ENCODE measurements around the gene DEFB131B. TPM values are rescaled to one million over a fixed set of nuclear protein-coding genes. Genes with fewer than 3 reads are reported as not detected.
"Not testable (repeated sequence)": the region's sequence is repeated elsewhere in the genome, so short reads cannot be mapped to it uniquely, and the experiment has no call there.

DEFB131B gene
- total RNA-seq, 1 donor from 2014 or later: not detected

- intact Hi-C loops (cut with DNase I); H3K36me3 ChIP-seq; H3K4me1 ChIP-seq; H3K27me3 ChIP-seq; H3K27ac ChIP-seq; H3K9me3 ChIP-seq; H3K4me3 ChIP-seq; DNase-seq (ENCODE audit: extremely low spot score in 2 of 2): not testable (repeated sequence)
Observed at GRCh38 chr11:71870661-71871060, 7.6 kb upstream of the DEFB131B start.

- intact Hi-C loops (cut with DNase I); DNase-seq (ENCODE audit: extremely low spot score in 2 of 2); H3K4me1 ChIP-seq; H3K9me3 ChIP-seq; H3K4me3 ChIP-seq; H3K27ac ChIP-seq; H3K27me3 ChIP-seq: not testable (repeated sequence)
- peaks cover 0 to 13% of the 10 kb centered on the region in 2 donors for H3K36me3 ChIP-seq
Observed at GRCh38 chr11:71876262-71876661, 2.0 kb upstream of the DEFB131B start.

GRCh38 chr11:71885806-71886205 lies 7.6 kb downstream of the DEFB131B start:
- H3K36me3 ChIP-seq; intact Hi-C loops (cut with DNase I); H3K4me3 ChIP-seq; DNase-seq (ENCODE audit: extremely low spot score in 2 of 2); H3K9me3 ChIP-seq; H3K27me3 ChIP-seq; H3K4me1 ChIP-seq; H3K27ac ChIP-seq: not testable (repeated sequence)

DNA sequence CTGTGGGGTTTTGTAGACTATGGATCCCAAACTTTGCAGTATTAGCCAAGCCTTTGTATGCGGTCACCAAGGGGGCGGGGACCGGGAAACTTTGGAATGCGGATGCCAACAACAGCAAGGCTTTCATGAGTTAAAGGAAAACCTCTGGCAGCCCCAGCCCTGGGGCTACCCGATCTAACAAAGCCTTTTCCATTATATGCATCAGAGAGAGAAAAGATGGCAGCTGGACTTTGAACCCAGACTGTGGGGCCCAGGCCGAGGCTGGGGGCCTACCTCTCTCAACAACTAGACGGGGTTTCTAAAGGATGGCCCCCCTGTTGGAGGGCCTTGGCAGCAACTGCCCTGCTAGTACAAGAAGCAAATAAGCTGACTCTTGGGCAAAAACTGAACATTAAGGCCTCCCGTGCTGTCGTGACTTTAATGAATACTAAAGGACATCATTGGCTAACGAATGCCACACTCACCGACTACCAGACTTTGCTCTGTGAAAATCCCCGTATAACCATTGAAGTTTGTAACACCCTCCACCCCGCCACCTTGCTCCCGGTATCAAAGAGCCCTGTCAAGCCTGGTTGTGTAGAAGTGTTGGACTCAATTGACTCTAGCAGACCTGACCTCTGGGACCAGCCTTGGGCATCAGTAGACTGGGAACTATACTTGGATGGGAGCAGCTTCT lies 10.2 kb downstream of the DEFB131B start:
- H3K27me3 ChIP-seq; H3K9me3 ChIP-seq; H3K4me3 ChIP-seq; intact Hi-C loops (cut with DNase I); H3K36me3 ChIP-seq; H3K4me1 ChIP-seq; DNase-seq (ENCODE audit: extremely low spot score in 2 of 2); H3K27ac ChIP-seq: not testable (repeated sequence)

- H3K4me3 ChIP-seq; H3K36me3 ChIP-seq; H3K27ac ChIP-seq; intact Hi-C loops (cut with DNase I); DNase-seq (ENCODE audit: extremely low spot score in 2 of 2); H3K4me1 ChIP-seq; H3K9me3 ChIP-seq; H3K27me3 ChIP-seq: not testable (repeated sequence)
Observed at GRCh38 chr11:71889181-71889872, 11.1 kb downstream of the DEFB131B start.

DNA sequence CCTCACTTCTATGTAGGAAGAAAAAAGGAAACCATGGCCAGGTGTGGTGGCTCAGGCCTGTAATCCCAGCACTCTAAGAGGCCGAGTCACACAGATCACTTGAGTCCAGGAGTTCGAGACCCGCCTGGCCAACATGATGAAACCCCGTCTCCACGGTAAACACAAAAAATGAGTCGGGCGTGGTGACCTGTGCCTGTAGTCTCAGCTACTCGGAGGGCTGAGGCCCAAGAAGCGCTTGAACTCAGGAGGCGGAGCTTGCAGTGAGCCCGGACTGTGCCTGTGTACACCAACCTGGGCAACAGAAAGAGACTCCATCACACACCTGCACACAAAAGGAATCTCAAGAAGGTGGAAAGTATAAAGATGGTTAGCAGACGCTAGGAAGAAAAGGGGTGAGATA lies 17.7 kb downstream of the DEFB131B start:
- no peak overlapping the region for H3K27ac ChIP-seq
- no peaks in the 10 kb centered on the region for H3K4me1 ChIP-seq
- TF ChIP-seq POLR2A (IDR thresholded peaks at IDR 0.05): no peak
- TF ChIP-seq CTCF (IDR thresholded peaks at IDR 0.05): no peak
- no peak for TF ChIP-seq POLR2AphosphoS5 (IDR thresholded peaks at IDR 0.05; ENCODE audit: insufficient read depth in 1 of 2, low read depth in 1 of 2)
- no peaks in the 10 kb centered on the region for H3K9me3 ChIP-seq
- intact Hi-C loops (cut with DNase I): no loop called here
- no peaks in the 10 kb centered on the region for H3K27me3 ChIP-seq
- no peak overlapping the region for H3K4me3 ChIP-seq
- no peaks in the 10 kb centered on the region for H3K36me3 ChIP-seq
- DNase-seq (ENCODE audit: extremely low spot score in 2 of 2): no peak

DNA sequence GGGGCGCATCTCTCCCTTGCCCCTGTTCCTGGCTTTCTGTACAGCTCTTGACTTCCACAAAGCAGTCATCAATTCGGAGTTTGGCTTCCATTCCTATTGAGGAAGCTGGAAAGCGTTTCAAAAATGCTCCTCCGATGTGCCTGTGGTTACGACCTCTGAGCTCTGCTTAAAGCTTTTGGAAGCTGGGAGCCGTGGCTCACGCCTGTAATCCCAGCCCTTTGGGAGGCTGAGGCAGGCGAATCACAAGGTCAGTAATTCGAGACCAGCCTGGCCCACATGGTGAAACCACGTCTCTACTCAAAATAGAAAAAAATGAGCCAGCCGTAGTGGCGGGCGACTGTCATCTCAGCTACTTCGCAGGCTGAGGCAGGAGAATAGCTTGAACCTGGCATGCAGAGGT lies 22.9 kb downstream of the DEFB131B start:
- H3K36me3 ChIP-seq; H3K27me3 ChIP-seq; H3K9me3 ChIP-seq; H3K4me1 ChIP-seq; H3K27ac ChIP-seq; intact Hi-C loops (cut with DNase I); H3K4me3 ChIP-seq; DNase-seq (ENCODE audit: extremely low spot score in 2 of 2): not testable (repeated sequence)

- Histone ChIP-seq H3K4me3 (no peak overlapping the region), H3K27ac (no peak overlapping the region), H3K4me1 (no peaks in the 10 kb centered on the region), H3K9me3 (no peaks in the 10 kb centered on the region), H3K36me3 (no peaks in the 10 kb centered on the region), H3K27me3 (no peaks in the 10 kb centered on the region)
- no peak for TF ChIP-seq CTCF (IDR thresholded peaks at IDR 0.05)
- DNase-seq (ENCODE audit: extremely low spot score in 2 of 2): no peak
- intact Hi-C loops (cut with DNase I): no loop called here
Observed at GRCh38 chr11:71908218-71908617, 30.0 kb downstream of the DEFB131B start.

GRCh38 chr11:71910775-71911174 lies 32.5 kb downstream of the DEFB131B start:
- DNase-seq (ENCODE audit: extremely low spot score in 2 of 2); H3K4me1 ChIP-seq; intact Hi-C loops (cut with DNase I); H3K9me3 ChIP-seq; H3K4me3 ChIP-seq; H3K27me3 ChIP-seq; H3K27ac ChIP-seq: not testable (repeated sequence)
- peaks cover 0 to 19% of the 10 kb centered on the region in 2 donors for H3K36me3 ChIP-seq

DNA sequence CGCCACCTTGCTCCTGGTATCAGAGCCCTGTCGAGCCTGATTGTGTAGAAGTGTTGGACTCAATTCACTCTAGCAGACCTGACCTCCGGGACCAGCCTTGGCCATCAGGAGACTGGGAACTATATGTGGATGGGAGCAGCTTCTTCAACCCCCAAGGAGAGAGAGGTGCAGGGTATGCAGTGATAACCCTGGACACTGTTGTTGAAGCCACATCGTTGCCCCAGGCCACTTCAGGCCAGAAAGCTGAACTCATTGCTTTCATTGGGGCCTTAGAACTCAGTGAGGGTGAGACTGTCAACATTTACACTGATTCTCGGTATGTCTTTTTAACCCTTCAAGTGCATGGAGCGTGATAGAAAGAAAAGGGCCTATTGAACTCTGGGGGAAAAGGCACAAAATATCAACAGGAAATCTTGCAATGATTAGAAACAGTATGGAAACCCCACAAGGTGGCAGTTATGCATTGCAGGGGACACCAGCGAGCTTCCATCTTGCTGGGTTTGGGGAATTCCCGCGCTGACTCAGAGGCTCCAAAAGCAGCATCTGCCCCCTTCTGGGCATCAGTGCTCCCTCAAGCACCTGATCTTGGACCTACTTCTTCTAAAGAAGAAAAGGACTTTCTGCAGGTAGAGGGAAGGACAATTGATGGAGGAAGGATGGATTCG lies 33.2 kb downstream of the DEFB131B start:
- peaks cover 0 to 24% of the 10 kb centered on the region in 2 donors for H3K36me3 ChIP-seq

DNA sequence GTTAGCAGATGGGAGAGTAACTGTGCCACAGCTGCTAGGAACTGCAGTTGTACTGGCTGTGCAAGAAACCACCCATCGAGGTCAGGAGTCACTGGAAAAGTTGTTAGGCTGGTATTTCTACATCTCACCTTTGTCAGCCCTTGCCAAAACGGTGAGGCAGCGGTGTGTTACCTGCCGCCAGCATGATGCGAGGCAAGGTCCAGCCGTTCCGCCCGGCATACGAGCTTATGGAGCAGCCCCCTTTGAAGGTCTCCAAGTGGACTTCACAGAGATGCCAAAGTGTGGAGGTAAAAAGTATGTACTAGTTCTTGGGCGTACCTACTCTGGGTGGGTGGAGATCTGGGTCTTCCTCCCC lies 33.7 kb downstream of the DEFB131B start:
- H3K9me3 ChIP-seq; H3K4me1 ChIP-seq; H3K27me3 ChIP-seq; intact Hi-C loops (cut with DNase I); DNase-seq (ENCODE audit: extremely low spot score in 2 of 2); H3K4me3 ChIP-seq; H3K27ac ChIP-seq: not testable (repeated sequence)
- peaks cover 0 to 24% of the 10 kb centered on the region in 2 donors for H3K36me3 ChIP-seq

More for the DNA sequence above, 33.2 kb downstream of the DEFB131B start:
- H3K4me1 ChIP-seq; H3K9me3 ChIP-seq; DNase-seq (ENCODE audit: extremely low spot score in 2 of 2); H3K27ac ChIP-seq; H3K27me3 ChIP-seq; H3K4me3 ChIP-seq; intact Hi-C loops (cut with DNase I): not testable (repeated sequence)
